Ectodermal cell (in vitro differentiated cells): Measurements from ENCODE around the gene TRAPPC1.
"Not testable (repeated sequence)": the region's sequence is repeated elsewhere in the genome, so short reads cannot be mapped to it uniquely, and the experiment has no call there.

Experiments used
- H3K27ac ChIP-seq: 2 replicates; pipeline ENCODE4 v1.7.0; 2013; ENCODE audit warnings: mild to moderate bottlenecking, low read depth, low read length; ENCODE audit not compliant: insufficient read depth, poor library complexity, severe bottlenecking
- H3K27me3 ChIP-seq: 2 replicates; pipeline ENCODE4 v1.7.0; 2013; ENCODE audit warnings: mild to moderate bottlenecking, low read length; ENCODE audit not compliant: insufficient read depth, control insufficient read depth, poor library complexity, severe bottlenecking
- H3K36me3 ChIP-seq: one replicate; pipeline ENCODE4 v1.7.0; 2013; ENCODE audit warnings: low read length; ENCODE audit not compliant: control insufficient read depth, insufficient read depth
- H3K4me1 ChIP-seq: one replicate; pipeline ENCODE4 v1.7.0; 2013; ENCODE audit warnings: low read length; ENCODE audit not compliant: control insufficient read depth, insufficient read depth
- H3K4me3 ChIP-seq: 2 replicates; pipeline ENCODE4 v1.7.0; 2013; ENCODE audit warnings: low read depth, low read length, control low read depth; ENCODE audit not compliant: insufficient read depth
- H3K9me3 ChIP-seq: 2 replicates; pipeline ENCODE4 v1.7.0; 2013; ENCODE audit warnings: mild to moderate bottlenecking, low read length, moderate library complexity; ENCODE audit not compliant: control insufficient read depth
- WGBS, 2 experiments: methylation state at CpG; one replicate each; pipeline ENCODE4 v1.1.7; 2013; ENCODE audit warnings: missing lambda C conversion rate in 2 of 2; 5-methylcytosine and 5-hydroxymethylcytosine counted together

Gene TRAPPC1

DNA sequence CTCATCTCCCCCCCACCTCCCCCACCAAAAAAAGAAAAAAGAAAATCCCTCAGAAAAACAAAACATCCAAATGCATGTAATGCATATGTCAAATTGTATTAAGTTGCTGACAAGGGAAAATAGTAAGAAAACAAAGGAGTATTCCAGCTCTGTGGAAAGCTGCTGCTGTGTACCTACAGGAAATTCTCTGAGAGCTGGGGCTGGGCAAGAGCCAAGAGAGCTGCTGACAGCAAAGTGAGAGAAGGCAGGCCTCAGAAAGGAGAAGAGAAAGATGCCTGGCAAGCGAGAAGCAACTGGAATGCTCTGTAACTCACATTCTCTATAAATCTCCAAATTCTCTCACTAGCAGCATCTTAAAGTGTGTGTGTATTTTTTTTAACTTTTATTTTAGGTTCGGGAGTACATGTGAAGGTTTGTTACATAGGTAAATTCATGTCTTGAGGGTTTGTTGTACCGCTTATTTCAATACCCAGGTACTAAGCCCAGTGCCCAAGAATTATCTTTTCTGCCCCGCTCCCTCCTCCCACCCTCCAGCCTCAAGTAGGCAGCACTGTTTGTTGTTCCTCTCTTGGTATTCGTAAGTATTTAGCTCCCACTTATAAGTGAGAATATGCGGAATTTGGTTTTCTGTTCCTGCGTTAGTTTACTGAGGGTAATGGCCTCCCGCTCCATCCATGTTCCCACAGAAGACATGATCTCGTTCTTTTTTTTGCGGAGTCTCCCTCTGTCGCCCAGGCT, 24.7 kb upstream of the TRAPPC1 start:
- Histone ChIP-seq H3K27ac (no peak overlapping the region), H3K4me1 (no peaks in the 10 kb centered on the region), H3K36me3 (no peaks in the 10 kb centered on the region), H3K4me3 (no peak overlapping the region), H3K27me3 (no peaks in the 10 kb centered on the region), H3K9me3 (no peaks in the 10 kb centered on the region)
- WGBS, 2 experiments, result 87 to 91% methylated on average over 10 to 11 of the region's 11 CpGs

DNA sequence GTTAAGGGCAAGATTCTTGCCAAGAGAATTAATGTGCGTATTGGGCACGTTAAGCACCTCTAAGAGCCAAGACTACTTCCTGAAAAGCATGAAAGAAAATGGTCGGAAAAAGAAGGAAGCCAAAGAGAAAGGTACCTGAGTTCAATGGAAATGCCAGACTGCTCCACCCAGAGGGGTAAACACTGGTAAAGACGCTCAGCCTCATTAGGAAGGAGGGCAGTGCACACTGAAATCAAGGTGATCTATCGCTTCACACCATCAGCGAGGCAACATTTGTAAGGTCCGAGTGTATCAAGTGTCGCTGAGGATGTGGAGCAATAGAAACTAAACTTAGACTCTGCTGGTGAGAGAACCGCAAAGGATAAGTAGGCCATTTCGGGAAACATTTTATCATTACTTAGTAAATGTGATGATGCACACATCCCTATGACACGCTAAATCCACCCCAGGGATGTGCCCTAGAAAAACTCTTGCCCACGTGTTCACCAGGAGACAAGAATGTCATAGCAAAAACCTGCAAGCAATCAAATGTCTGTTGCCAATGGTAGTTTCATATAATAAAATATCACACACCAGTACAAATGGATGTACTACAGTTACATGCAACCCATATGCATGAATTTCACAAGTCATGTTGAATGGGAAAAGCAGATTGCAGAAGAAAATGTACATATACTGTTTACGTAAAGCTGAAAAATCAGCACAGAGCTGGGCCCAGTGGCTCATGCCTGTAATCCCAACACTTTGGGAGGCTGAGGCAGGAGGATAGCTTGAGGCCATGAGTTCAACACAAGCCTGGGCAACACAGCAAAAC, 23.9 kb upstream of the TRAPPC1 start:
- no peaks in the 10 kb centered on the region for H3K4me1 ChIP-seq
- WGBS, 2 experiments, result 87 to 90% methylated on average over 13 of the region's 13 CpGs
- H3K27ac ChIP-seq, result no peak overlapping the region
- no peak overlapping the region for H3K4me3 ChIP-seq
- H3K27me3 ChIP-seq, result no peaks in the 10 kb centered on the region
- H3K9me3 ChIP-seq, result no peaks in the 10 kb centered on the region
- H3K36me3 ChIP-seq, result no peaks in the 10 kb centered on the region

DNA sequence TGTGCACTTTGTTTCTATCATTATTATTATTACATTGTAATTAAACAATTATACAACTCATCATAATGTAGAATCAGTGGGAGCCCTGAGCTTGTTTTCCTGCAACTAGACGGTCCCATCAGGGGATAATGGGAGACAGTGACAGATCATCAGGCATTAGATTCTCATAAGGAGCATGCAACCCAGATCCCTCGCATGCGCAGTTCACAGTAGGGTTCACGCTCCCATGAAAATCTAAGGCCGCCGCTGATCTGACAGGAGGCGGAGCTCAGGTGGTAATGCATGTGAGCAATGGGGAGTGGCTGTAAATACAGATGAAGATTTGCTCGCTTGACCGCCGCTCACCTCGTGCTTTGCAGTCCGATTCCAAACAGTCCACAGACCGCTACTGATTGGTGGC, 21.5 kb upstream of the TRAPPC1 start:
- 93 to 95% methylated on average over 13 of the region's 13 CpGs for WGBS, 2 experiments
- not testable (repeated sequence) for H3K36me3 ChIP-seq, H3K4me3 ChIP-seq, H3K27ac ChIP-seq, H3K4me1 ChIP-seq, H3K9me3 ChIP-seq, H3K27me3 ChIP-seq

- H3K9me3 ChIP-seq, result no peaks in the 10 kb centered on the region
- no peak overlapping the region for H3K4me3 ChIP-seq
- H3K36me3 ChIP-seq, result peaks cover 9% of the 10 kb centered on the region
- no peaks in the 10 kb centered on the region for H3K4me1 ChIP-seq
- no peaks in the 10 kb centered on the region for H3K27me3 ChIP-seq
- no peak overlapping the region for H3K27ac ChIP-seq
- 85 to 90% methylated on average over 5 of the region's 5 CpGs for WGBS, 2 experiments
Observed at GRCh38 chr17:7951143-7951792, 19.5 kb upstream of the TRAPPC1 start.

- Histone ChIP-seq H3K27me3 (no peaks in the 10 kb centered on the region), H3K36me3 (peaks cover 16% of the 10 kb centered on the region), H3K4me1 (no peaks in the 10 kb centered on the region), H3K4me3 (no peak overlapping the region), H3K27ac (no peak overlapping the region), H3K9me3 (no peaks in the 10 kb centered on the region)
- 81 to 83% methylated on average over 3 of the region's 3 CpGs for WGBS, 2 experiments
Observed at GRCh38 chr17:7950578-7950977, 18.8 kb upstream of the TRAPPC1 start.

GRCh38 chr17:7947651-7948050, 15.9 kb upstream of the TRAPPC1 start:
- Histone ChIP-seq H3K27ac (no peak overlapping the region), H3K4me1 (no peaks in the 10 kb centered on the region), H3K36me3 (peaks cover 32% of the 10 kb centered on the region), H3K9me3 (no peaks in the 10 kb centered on the region), H3K4me3 (no peak overlapping the region), H3K27me3 (no peaks in the 10 kb centered on the region)
- 91 to 95% methylated on average over 5 of the region's 5 CpGs for WGBS, 2 experiments

GRCh38 chr17:7946441-7946840, 14.7 kb upstream of the TRAPPC1 start:
- Histone ChIP-seq H3K27ac (no peak overlapping the region), H3K36me3 (peaks cover 33% of the 10 kb centered on the region), H3K27me3 (no peaks in the 10 kb centered on the region), H3K4me3 (no peak overlapping the region), H3K4me1 (no peaks in the 10 kb centered on the region), H3K9me3 (no peaks in the 10 kb centered on the region)
- 80 to 87% methylated on average over 5 of the region's 5 CpGs for WGBS, 2 experiments

GRCh38 chr17:7945651-7946050, 13.9 kb upstream of the TRAPPC1 start:
- peaks cover 41% of the 10 kb centered on the region for H3K36me3 ChIP-seq
- no peak overlapping the region for H3K4me3 ChIP-seq
- H3K27ac ChIP-seq, result no peak overlapping the region
- H3K27me3 ChIP-seq, result no peaks in the 10 kb centered on the region
- no peaks in the 10 kb centered on the region for H3K9me3 ChIP-seq
- 90 to 93% methylated on average over 7 of the region's 7 CpGs for WGBS, 2 experiments
- no peaks in the 10 kb centered on the region for H3K4me1 ChIP-seq

DNA sequence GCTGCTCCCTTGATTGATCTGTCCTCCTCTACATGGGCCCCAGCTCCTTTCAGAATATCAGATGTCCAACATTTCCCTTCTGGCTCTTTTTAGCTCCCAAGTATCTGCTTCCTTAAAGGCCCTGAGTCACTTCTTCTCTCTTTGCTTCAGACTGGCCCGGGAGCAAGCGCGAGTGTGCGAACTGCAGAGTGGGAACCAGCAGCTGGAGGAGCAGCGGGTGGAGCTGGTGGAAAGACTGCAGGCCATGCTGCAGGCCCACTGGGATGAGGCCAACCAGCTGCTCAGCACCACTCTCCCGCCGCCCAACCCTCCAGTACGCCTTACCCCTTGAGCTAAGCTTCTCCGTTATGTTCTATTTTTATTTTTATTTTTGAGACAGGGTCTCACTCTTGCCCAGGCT, 12.6 kb upstream of the TRAPPC1 start:
- Histone ChIP-seq H3K36me3 (peaks cover 52% of the 10 kb centered on the region), H3K9me3 (no peaks in the 10 kb centered on the region), H3K27ac (no peak overlapping the region), H3K4me1 (no peaks in the 10 kb centered on the region), H3K4me3 (no peak overlapping the region), H3K27me3 (no peaks in the 10 kb centered on the region)
- WGBS, 2 experiments, result 96% methylated on average over 9 of the region's 9 CpGs

DNA sequence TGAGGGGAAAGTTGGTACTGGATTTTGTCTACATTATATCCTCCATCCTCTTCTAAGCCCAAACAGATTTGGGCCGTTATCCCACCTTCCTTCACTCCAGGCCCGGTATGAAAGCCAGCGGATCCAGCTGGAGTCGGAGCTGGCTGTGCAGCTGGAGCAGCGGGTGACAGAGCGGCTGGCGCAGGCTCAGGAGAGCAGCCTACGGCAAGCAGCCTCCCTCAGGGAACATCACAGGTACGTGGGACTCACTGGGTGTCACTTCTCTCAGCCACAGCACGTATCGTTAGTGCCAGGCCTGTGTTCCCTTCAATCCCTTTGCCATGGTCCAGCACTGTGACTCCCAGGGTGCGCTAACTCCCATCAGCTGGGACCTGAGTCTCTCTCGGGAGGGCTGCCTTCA, 11.5 kb upstream of the TRAPPC1 start:
- no peaks in the 10 kb centered on the region for H3K27me3 ChIP-seq
- no peak overlapping the region for H3K27ac ChIP-seq
- no peaks in the 10 kb centered on the region for H3K9me3 ChIP-seq
- WGBS, 2 experiments, result 92 to 94% methylated on average over 13 of the region's 13 CpGs
- no peaks in the 10 kb centered on the region for H3K4me1 ChIP-seq
- no peak overlapping the region for H3K4me3 ChIP-seq
- peaks cover 48% of the 10 kb centered on the region for H3K36me3 ChIP-seq
